ENCODE data around the gene E2F4.

DNA sequence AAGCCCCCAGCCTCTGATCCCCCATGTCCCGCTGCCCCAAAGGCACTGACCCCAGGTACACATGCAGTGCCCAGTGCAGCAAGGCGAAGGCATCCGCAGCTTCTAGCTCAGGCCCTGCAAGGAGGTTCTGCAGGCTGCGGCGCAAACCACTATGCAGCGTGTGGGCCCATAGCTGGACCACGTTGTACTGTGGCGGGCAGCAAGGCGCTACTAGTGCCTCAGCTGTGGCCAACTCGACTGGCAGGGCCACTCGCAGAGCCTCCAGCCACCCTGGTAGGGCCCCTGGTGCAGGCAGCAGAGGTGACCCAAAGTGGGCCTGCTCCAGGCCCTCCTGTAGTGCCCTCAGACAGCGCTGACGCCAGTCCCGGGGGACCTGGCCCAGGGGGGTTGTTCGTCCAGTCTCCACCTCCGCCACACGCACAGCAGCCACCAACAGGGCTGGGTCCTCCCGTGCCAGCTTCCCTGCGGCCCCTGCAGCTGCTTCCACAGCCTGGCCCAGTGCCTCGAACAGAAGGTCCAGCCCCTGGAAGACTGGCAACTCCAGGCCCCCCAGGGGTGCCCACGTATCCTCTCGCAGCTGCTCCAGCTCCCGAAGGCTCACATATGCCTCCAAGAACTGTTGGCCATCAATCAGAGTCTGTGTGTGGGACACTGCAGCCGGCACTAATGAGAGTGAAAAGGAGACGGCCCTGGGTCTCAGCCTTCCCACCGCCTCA, 4.6 kb upstream of the E2F4 start:
- TF ChIP-seq, protein P1, sequence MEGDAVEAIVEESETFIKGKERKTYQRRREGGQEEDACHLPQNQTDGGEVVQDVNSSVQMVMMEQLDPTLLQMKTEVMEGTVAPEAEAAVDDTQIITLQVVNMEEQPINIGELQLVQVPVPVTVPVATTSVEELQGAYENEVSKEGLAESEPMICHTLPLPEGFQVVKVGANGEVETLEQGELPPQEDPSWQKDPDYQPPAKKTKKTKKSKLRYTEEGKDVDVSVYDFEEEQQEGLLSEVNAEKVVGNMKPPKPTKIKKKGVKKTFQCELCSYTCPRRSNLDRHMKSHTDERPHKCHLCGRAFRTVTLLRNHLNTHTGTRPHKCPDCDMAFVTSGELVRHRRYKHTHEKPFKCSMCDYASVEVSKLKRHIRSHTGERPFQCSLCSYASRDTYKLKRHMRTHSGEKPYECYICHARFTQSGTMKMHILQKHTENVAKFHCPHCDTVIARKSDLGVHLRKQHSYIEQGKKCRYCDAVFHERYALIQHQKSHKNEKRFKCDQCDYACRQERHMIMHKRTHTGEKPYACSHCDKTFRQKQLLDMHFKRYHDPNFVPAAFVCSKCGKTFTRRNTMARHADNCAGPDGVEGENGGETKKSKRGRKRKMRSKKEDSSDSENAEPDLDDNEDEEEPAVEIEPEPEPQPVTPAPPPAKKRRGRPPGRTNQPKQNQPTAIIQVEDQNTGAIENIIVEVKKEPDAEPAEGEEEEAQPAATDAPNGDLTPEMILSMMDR (IDR thresholded peaks at IDR 0.05): no peak
- no peak for TF ChIP-seq POLR2A (IDR thresholded peaks at IDR 0.05)
